ENCODE measurements around the gene ROPN1L. TPM values are rescaled to one million over a fixed set of nuclear protein-coding genes. Genes with fewer than 3 reads are reported as not detected.

The ROPN1L gene
- total and polyA plus RNA-seq, 2 of the 4 experiments (the other 2 are of a cell fraction) = 0.34 to 0.36 TPM

- Histone ChIP-seq H3K79me1 (ENCODE audit: low read depth in 1 of 2, low read length in 2 of 2) (peaks cover 7 to 40% of the 10 kb centered on the region in 2 experiments), H3K9me3 (ENCODE audit: control insufficient read depth, insufficient read depth, low read length) (no peaks in the 10 kb centered on the region), H4K91ac (ENCODE audit: insufficient read depth, low read depth, low read length) (no peak overlapping the region), H3K9me1 (ENCODE audit: insufficient read depth, low read length) (peaks cover 17% of the 10 kb centered on the region; the same call in 1 of the 2 replicates), H3K4ac (ENCODE audit: low read depth, low read length) (no peak overlapping the region), H3K27ac (ENCODE audit: insufficient read depth, low read length) (no peak overlapping the region), H2BK120ac (ENCODE audit: low read depth, low read length) (no peak overlapping the region), H2AFZ (replicated peaks; ENCODE audit: low read length, poor library complexity) (no peak overlapping the region), H4K8ac (ENCODE audit: low read depth in 2 of 2, low read length in 2 of 2) (no peak overlapping the region), H4K5ac (ENCODE audit: low read depth, low read length) (no peak overlapping the region), H2AK5ac (ENCODE audit: low read depth, low read length) (no peak overlapping the region), H2BK5ac (ENCODE audit: low read depth, low read length, poor library complexity, severe bottlenecking) (no peak overlapping the region), H2BK20ac (ENCODE audit: low read depth, low read length) (no peak overlapping the region), H2AK9ac (replicated peaks; ENCODE audit: low read depth, low read length, poor library complexity) (peak overlapping the region; percentile 13), H3K4me3 (ENCODE audit: insufficient read depth, low read depth, low read length) (no peak overlapping the region), H3K27me3 (ENCODE audit: control insufficient read depth, insufficient read depth, low read length) (no peaks in the 10 kb centered on the region), H4K20me1 (ENCODE audit: insufficient read depth, low read length) (peaks cover 19% of the 10 kb centered on the region; the same call in 1 of the 2 replicates), H3K23ac (ENCODE audit: low read depth, low read length) (no peak overlapping the region), H3K18ac (ENCODE audit: low read depth, low read length) (no peak overlapping the region), H3K56ac (ENCODE audit: extremely low read depth, insufficient read depth, low read length) (no peak overlapping the region), H3K9ac (ENCODE audit: low read depth, low read length) (no peak overlapping the region), H3K4me2 (ENCODE audit: low read depth, low read length) (no peak overlapping the region), H3K4me1 (ENCODE audit: control insufficient read depth, insufficient read depth, low read length) (peaks cover 16% of the 10 kb centered on the region), H2BK15ac (ENCODE audit: low read depth, low read length) (no peak overlapping the region), H3K14ac (replicated peaks; ENCODE audit: low read depth, low read length) (0 out of 2 replicates have a peak overlapping the region, but pooled peaks have one; percentile 41), H3K36me3 (ENCODE audit: control insufficient read depth, insufficient read depth, low read length) (peaks cover 40% of the 10 kb centered on the region)
- dilution Hi-C loops (cut with HindIII; ENCODE audit: low sequenced_read_pairs, unreplicated experiment) (no loop called here), intact Hi-C loops (cut with micrococcal nuclease) (no loop called here), in situ Hi-C loops (cut with MboI; ENCODE audit: low sequenced_read_pairs) (no loop called here)
- CTCF ChIA-PET = interaction anchor here (2.0 kb wide), 1 partner anchor 9 kb away, joined by 8 read pairs; no protein-coding TSS in a partner anchor
- no TSS peak for BruUV-seq (replicated peaks)
- TF ChIP-seq RCOR1 (IDR thresholded peaks at IDR 0.05; ENCODE audit: insufficient replicate concordance, low read length) = no peak
- no peak for TF ChIP-seq ELK1 (IDR thresholded peaks at IDR 0.05; ENCODE audit: borderline replicate concordance, low read depth, low read length)
- TF ChIP-seq MAFK (IDR thresholded peaks at IDR 0.05; ENCODE audit: low read depth, low read length) = no peak
- TF ChIP-seq SMC3 (IDR thresholded peaks at IDR 0.05; ENCODE audit: low read depth, low read length) = no peak
- no peak for TF ChIP-seq POLR2A (IDR thresholded peaks at IDR 0.05; ENCODE audit: low read depth, low read length)
- no peak for TF ChIP-seq FOS (IDR thresholded peaks at IDR 0.05; ENCODE audit: low read depth, low read length)
- no peak for TF ChIP-seq CEBPB (IDR thresholded peaks at IDR 0.05; ENCODE audit: low read depth, low read length)
- no peak for TF ChIP-seq CTCF (conservative IDR thresholded peaks at IDR 0.05; ENCODE audit: low read depth, low read length)
- no peak for TF ChIP-seq RAD21 (IDR thresholded peaks at IDR 0.05; ENCODE audit: low read length)
- no peak for TF ChIP-seq RFX5 (IDR thresholded peaks at IDR 0.05; ENCODE audit: low read depth, low read length)
- no peak for TF ChIP-seq BHLHE40 (IDR thresholded peaks at IDR 0.05; ENCODE audit: low read depth, low read length)
- no peak for TF ChIP-seq MXI1 (IDR thresholded peaks at IDR 0.05; ENCODE audit: borderline replicate concordance, low read depth, low read length)
- no peak for TF ChIP-seq CHD1 (IDR thresholded peaks at IDR 0.05; ENCODE audit: low read depth, low read length)
- 80% methylated on average over 1 of the region's 8 CpGs; no CpG with 5 or more reads in 1 of the 2 experiments for WGBS, 2 experiments (ENCODE audit: extremely low coverage in 2 of 2, insufficient read length in 1 of 2)
- DNase-seq = no peak
- POLR2A ChIA-PET (ENCODE audit: unreplicated experiment) = interaction anchor here (0.5 kb wide), 1 partner anchor 437 kb away, joined by 3 read pairs; no protein-coding TSS in a partner anchor
- no peak for ATAC-seq (ENCODE audit: low read depth)
Measured at GRCh38 chr5:10432059-10433008, 9.3 kb upstream of the ROPN1L start.
